Endodermal cell (in vitro differentiated cells): ENCODE data around the gene TGM1. TPM values are rescaled to one million over a fixed set of nuclear protein-coding genes. Genes with fewer than 3 reads are reported as not detected.

Experiments used
- DNase-seq: peaks from one replicate; pipeline ENCODE4 v3.0.0-alpha.2; 2017
- H3K27ac ChIP-seq: 2 replicates; pipeline ENCODE4 v1.5.1; 2013; ENCODE audit warnings: mild to moderate bottlenecking, low read depth, low read length, moderate library complexity
- H3K27me3 ChIP-seq: 2 replicates; pipeline ENCODE4 v1.6.1; 2013; ENCODE audit warnings: mild to moderate bottlenecking, low read length, moderate library complexity; ENCODE audit not compliant: insufficient read depth, control insufficient read depth, poor library complexity, severe bottlenecking
- H3K36me3 ChIP-seq: 2 replicates; pipeline ENCODE4 v1.7.0; 2013; ENCODE audit warnings: mild to moderate bottlenecking, low read length, moderate library complexity; ENCODE audit not compliant: control insufficient read depth, insufficient read depth
- H3K4me1 ChIP-seq: one replicate; pipeline ENCODE4 v1.7.0; 2013; ENCODE audit warnings: low read length; ENCODE audit not compliant: control insufficient read depth, insufficient read depth
- H3K4me3 ChIP-seq: 2 replicates; pipeline ENCODE4 v1.5.1; 2013; ENCODE audit warnings: mild to moderate bottlenecking, low read length, moderate library complexity
- H3K9ac ChIP-seq: 2 replicates; pipeline ENCODE4 v1.6.1; 2013; ENCODE audit warnings: mild to moderate bottlenecking, low read length, moderate library complexity; ENCODE audit not compliant: poor library complexity, severe bottlenecking; ENCODE audit errors: extremely low read depth
- H3K9me3 ChIP-seq: 2 replicates; pipeline ENCODE4 v1.6.1; 2013; ENCODE audit warnings: mild to moderate bottlenecking, low read length, moderate library complexity; ENCODE audit not compliant: control insufficient read depth
- H3K27ac Mint-ChIP-seq: 2 replicates; pipeline ENCODE4 v1.8.0; 2020; ENCODE audit warnings: mixed read lengths
- H3K27me3 Mint-ChIP-seq: 2 replicates; pipeline ENCODE4 v1.8.0; 2021; ENCODE audit warnings: mild to moderate bottlenecking, mixed read lengths; ENCODE audit not compliant: insufficient read depth
- H3K36me3 Mint-ChIP-seq: 2 replicates; pipeline ENCODE4 v1.8.0; 2020; ENCODE audit warnings: low read depth, mixed read lengths
- H3K4me1 Mint-ChIP-seq: 2 replicates; pipeline ENCODE4 v1.8.0; 2020; ENCODE audit warnings: mixed read lengths
- H3K4me3 Mint-ChIP-seq: 2 replicates; pipeline ENCODE4 v1.8.0; 2020; ENCODE audit warnings: mild to moderate bottlenecking, moderate library complexity, mixed read lengths
- H3K9me3 Mint-ChIP-seq: 2 replicates; pipeline ENCODE4 v1.8.0; 2020; ENCODE audit warnings: mild to moderate bottlenecking, mixed read lengths
- WGBS, 2 experiments: methylation state at CpG; one replicate each; pipeline versions ENCODE4 v1.1.5 to v1.1.7; 2013; ENCODE audit warnings: missing lambda C conversion rate in 2 of 2, mixed read lengths in 1 of 2; ENCODE audit not compliant: insufficient coverage in 1 of 2, insufficient read length in 1 of 2; 5-methylcytosine and 5-hydroxymethylcytosine counted together
- total RNA-seq, 2 donors: library from RNA; stranded (reverse); fragmentation: NEBNext Ultra II Directional in 1 of 2; extraction: Animal tissue kit (Norgen Biotek cat#: 25700) in 1 of 2; gene quantifications; 2 replicates in 1 of 2; 3 replicates in 1 of 2; pipeline ENCODE4 v1.2.1, GENCODE V29; 2021
- TF ChIP-seq, protein P1 (sequence below): fragments of 200-600 bp; sonication (generic); conservative IDR thresholded peaks from 2 replicates; pipeline ENCODE4 v1.5.0; 2021; ENCODE audit warnings: antibody characterized with exemption, mild to moderate bottlenecking

The TGM1 gene
- total RNA-seq, 2 donors from 2014 or later: 1.6 to 3.4 TPM

DNA sequence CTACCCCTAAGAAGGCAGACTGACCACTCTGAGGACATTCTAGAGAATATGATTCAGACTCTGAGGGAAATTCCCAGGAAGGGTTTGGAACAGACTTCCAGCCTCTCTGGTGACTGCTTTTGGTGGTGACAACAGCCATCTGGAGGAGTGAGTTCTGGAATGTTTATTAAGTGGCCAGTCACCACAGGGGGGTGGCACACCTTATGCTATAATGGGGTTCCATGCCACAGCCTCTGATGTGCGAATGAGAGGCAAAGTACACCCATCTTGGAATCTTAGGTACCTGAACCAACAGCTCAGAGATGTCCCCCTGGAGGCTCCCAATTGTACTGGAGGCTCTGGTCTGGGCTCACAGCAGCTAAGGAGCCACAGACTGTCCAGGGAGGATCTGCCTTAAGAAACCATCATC is 11.1 kb downstream of the TGM1 start:
- H3K4me3 ChIP-seq: no peak overlapping the region
- WGBS, 2 experiments: 86 to 95% methylated on average over 1 of the region's 1 CpG
- no peaks in the 10 kb centered on the region for H3K9me3 Mint-ChIP-seq
- H3K9ac ChIP-seq: no peak overlapping the region
- H3K36me3 Mint-ChIP-seq: peaks cover 4% of the 10 kb centered on the region
- H3K27me3 ChIP-seq: no peaks in the 10 kb centered on the region
- H3K36me3 ChIP-seq: no peaks in the 10 kb centered on the region
- peaks cover 5% of the 10 kb centered on the region for H3K27me3 Mint-ChIP-seq
- no peaks in the 10 kb centered on the region for H3K4me1 Mint-ChIP-seq
- H3K4me3 Mint-ChIP-seq: no peak overlapping the region
- TF ChIP-seq, protein P1, sequence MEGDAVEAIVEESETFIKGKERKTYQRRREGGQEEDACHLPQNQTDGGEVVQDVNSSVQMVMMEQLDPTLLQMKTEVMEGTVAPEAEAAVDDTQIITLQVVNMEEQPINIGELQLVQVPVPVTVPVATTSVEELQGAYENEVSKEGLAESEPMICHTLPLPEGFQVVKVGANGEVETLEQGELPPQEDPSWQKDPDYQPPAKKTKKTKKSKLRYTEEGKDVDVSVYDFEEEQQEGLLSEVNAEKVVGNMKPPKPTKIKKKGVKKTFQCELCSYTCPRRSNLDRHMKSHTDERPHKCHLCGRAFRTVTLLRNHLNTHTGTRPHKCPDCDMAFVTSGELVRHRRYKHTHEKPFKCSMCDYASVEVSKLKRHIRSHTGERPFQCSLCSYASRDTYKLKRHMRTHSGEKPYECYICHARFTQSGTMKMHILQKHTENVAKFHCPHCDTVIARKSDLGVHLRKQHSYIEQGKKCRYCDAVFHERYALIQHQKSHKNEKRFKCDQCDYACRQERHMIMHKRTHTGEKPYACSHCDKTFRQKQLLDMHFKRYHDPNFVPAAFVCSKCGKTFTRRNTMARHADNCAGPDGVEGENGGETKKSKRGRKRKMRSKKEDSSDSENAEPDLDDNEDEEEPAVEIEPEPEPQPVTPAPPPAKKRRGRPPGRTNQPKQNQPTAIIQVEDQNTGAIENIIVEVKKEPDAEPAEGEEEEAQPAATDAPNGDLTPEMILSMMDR: peak; percentile 54
- H3K9me3 ChIP-seq: no peaks in the 10 kb centered on the region
- H3K27ac Mint-ChIP-seq: no peak overlapping the region
- no peaks in the 10 kb centered on the region for H3K4me1 ChIP-seq
- peak; percentile 59 for DNase-seq
- no peak overlapping the region for H3K27ac ChIP-seq

GRCh38 chr14:24250354-24250753 is 12.6 kb downstream of the TGM1 start:
- TF ChIP-seq, protein P1: no peak
- no peak for DNase-seq
- Mint-ChIP-seq H3K36me3 (peaks cover 4% of the 10 kb centered on the region), H3K4me3 (no peak overlapping the region), H3K4me1 (no peaks in the 10 kb centered on the region), H3K27me3 (peaks cover 12% of the 10 kb centered on the region), H3K27ac (no peak overlapping the region), H3K9me3 (no peaks in the 10 kb centered on the region)
- H3K36me3 ChIP-seq: no peaks in the 10 kb centered on the region
- no peak overlapping the region for H3K9ac ChIP-seq
- no peaks in the 10 kb centered on the region for H3K27me3 ChIP-seq
- no peaks in the 10 kb centered on the region for H3K9me3 ChIP-seq
- H3K4me1 ChIP-seq: no peaks in the 10 kb centered on the region
- H3K27ac ChIP-seq: no peak overlapping the region
- H3K4me3 ChIP-seq: no peak overlapping the region
- 74 to 84% methylated on average over 3 to 4 of the region's 4 CpGs for WGBS, 2 experiments

DNA sequence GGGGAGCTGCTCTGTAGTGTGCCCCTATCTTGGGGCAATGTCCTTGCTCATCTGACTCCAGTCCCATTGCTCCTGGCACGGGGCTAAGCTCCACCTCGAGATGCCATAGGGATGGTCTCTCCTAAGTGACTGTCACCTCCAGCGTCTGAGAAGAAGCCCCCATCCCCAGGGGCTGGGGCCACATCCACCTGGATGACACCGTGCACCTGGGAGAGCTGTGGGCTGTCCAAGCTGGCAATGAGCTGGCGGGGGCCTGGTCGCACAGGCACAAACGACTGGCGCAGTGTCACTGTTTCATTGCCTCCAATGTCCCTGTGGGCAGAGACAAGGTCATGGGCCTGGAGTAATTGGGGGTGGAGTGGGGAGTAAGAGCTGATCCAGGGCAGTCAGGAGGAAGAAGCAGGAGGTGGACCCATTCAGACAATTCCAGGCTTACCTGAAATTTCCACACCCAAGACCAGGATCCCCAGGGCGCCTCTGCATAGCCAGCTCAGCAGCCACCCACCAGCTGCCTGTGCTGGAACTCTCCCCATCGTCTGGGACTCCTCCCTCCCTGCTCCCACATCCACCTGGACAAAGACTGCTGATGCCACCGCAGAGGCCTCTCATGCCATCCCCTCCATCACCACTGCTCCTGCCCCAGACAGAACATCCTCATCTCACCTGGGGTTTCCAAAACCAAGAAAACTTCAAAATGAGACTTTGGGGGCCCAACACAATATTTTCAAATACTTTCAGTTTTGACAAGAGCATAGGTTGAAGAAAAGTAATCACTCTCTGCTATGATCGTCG is 13.6 kb downstream of the TGM1 start:
- Mint-ChIP-seq H3K27ac (no peak overlapping the region), H3K4me1 (no peaks in the 10 kb centered on the region), H3K4me3 (no peak overlapping the region), H3K36me3 (peaks cover 2% of the 10 kb centered on the region), H3K27me3 (peaks cover 16% of the 10 kb centered on the region), H3K9me3 (no peaks in the 10 kb centered on the region)
- Histone ChIP-seq H3K27ac (no peak overlapping the region), H3K27me3 (no peaks in the 10 kb centered on the region), H3K4me3 (no peak overlapping the region), H3K36me3 (no peaks in the 10 kb centered on the region), H3K9ac (no peak overlapping the region), H3K4me1 (no peaks in the 10 kb centered on the region), H3K9me3 (no peaks in the 10 kb centered on the region)
- DNase-seq: no peak
- TF ChIP-seq, protein P1: no peak
- 76 to 79% methylated on average over 11 to 13 of the region's 13 CpGs for WGBS, 2 experiments
